ENCODE data around the gene LAMP2.

DNA sequence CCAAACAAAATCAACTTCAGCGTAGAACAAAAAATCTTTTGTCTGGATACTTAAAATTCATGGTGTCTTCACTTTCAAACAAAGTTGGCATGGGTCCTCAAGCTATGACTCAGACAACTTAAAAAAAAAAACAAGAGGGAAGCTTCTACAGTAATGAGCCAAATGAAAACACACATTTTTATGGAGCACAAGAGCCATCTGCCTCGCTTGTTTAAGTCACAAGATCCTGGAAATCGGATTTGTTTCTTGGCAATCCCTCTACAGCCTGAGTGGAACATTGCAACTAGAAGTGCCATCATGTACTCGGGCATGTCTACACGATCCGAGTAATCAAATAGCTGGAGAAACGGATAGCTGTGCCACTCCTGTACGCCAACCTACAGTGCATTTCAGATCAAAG is 22.6 kb downstream of the LAMP2 start:
- TF ChIP-seq CTCF (IDR thresholded peaks at IDR 0.05; ENCODE audit: low read depth, low read length) (no peak), POLR2A (IDR thresholded peaks at IDR 0.05; ENCODE audit: extremely low read depth, insufficient read length) (no peak)
- TF ChIP-seq, protein P1, sequence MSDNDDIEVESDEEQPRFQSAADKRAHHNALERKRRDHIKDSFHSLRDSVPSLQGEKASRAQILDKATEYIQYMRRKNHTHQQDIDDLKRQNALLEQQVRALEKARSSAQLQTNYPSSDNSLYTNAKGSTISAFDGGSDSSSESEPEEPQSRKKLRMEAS (IDR thresholded peaks at IDR 0.05; ENCODE audit: low read depth, low read length), result no peak

Data from NB4 (cell line).